Measurements from ENCODE around the gene RNF225. TPM values are rescaled to one million over a fixed set of nuclear protein-coding genes. Genes with fewer than 3 reads are reported as not detected.
A peak's percentile ranks its signal among the peaks of the same experiment; 100 is the strongest.

Gene RNF225
- total and polyA plus RNA-seq, 2 of the 13 experiments (the other 11 are each of a cell fraction or from before 2014, with no cell fraction given), result not detected

- TF ChIP-seq ZNF34 (CRISPR knock-in tag; IDR thresholded peaks at IDR 0.05; ENCODE audit: borderline replicate concordance) (0 out of 2 replicates have a peak, but pooled peaks have one; percentile 91), MXD3 (CRISPR knock-in tag; IDR thresholded peaks at IDR 0.05) (peak; percentile 92), ZNF775 (CRISPR knock-in tag; IDR thresholded peaks at IDR 0.05; ENCODE audit: borderline replicate concordance) (no peak), FLYWCH1 (CRISPR knock-in tag; IDR thresholded peaks at IDR 0.05) (no peak), ZNF740 (CRISPR knock-in tag; IDR thresholded peaks at IDR 0.05) (0 out of 2 replicates have a peak, but pooled peaks have one; percentile 52), ZFP36L1 (CRISPR knock-in tag; IDR thresholded peaks at IDR 0.05) (no peak), MYPOP (CRISPR knock-in tag; IDR thresholded peaks at IDR 0.05) (peak; percentile 81), ZNF263 (CRISPR knock-in tag; IDR thresholded peaks at IDR 0.05) (peak; percentile 20; the same call in 1 of the 2 replicates), GABPA (IDR thresholded peaks at IDR 0.05; ENCODE audit: low read depth, low read length) (peak; percentile 98), GABPA (CRISPR knock-in tag; IDR thresholded peaks at IDR 0.05; ENCODE audit: low read depth) (peak; percentile 92), SNAPC5 (CRISPR knock-in tag; IDR thresholded peaks at IDR 0.05; ENCODE audit: borderline replicate concordance) (no peak), NR2F6 (IDR thresholded peaks at IDR 0.05) (no peak), NR2F6 (CRISPR knock-in tag; IDR thresholded peaks at IDR 0.05) (peak; percentile 52; the same call in 1 of the 2 replicates), ASH2L (IDR thresholded peaks at IDR 0.05; ENCODE audit: insufficient read length, low read depth, low read length) (peak; percentile 95), ATF7 (IDR thresholded peaks at IDR 0.05) (no peak), ATF7 (CRISPR knock-in tag; IDR thresholded peaks at IDR 0.05) (peak; percentile 37; the same call in 1 of the 2 replicates), ZNF891 (CRISPR knock-in tag; IDR thresholded peaks at IDR 0.05) (peak; percentile 93), TBL1XR1 (IDR thresholded peaks at IDR 0.05; ENCODE audit: borderline replicate concordance, low read length, partially characterized antibody) (peak; percentile 34), RELA (CRISPR knock-in tag; IDR thresholded peaks at IDR 0.05) (0 out of 2 replicates have a peak, but pooled peaks have one; percentile 61), ZNF430 (CRISPR knock-in tag; IDR thresholded peaks at IDR 0.05) (peak; percentile 71; the same call in 1 of the 2 replicates), NFE2L1 (CRISPR knock-in tag; IDR thresholded peaks at IDR 0.05; ENCODE audit: borderline replicate concordance) (no peak), SAP130 (CRISPR knock-in tag; IDR thresholded peaks at IDR 0.05; ENCODE audit: low read depth) (peak; percentile 91), ZBTB49 (CRISPR knock-in tag; IDR thresholded peaks at IDR 0.05; ENCODE audit: borderline replicate concordance) (peak; percentile 91; the same call in 1 of the 2 replicates), ZNF337 (CRISPR knock-in tag; IDR thresholded peaks at IDR 0.05; ENCODE audit: borderline replicate concordance, low read depth) (0 out of 2 replicates have a peak, but pooled peaks have one; percentile 79), ISX (CRISPR knock-in tag; conservative IDR thresholded peaks at IDR 0.05) (no peak), TOE1 (CRISPR knock-in tag; IDR thresholded peaks at IDR 0.05) (peak; percentile 54; the same call in 1 of the 2 replicates), BORCS8-MEF2B (CRISPR knock-in tag; IDR thresholded peaks at IDR 0.05) (no peak)
Observed at GRCh38 chr19:58380662-58381459, 14.6 kb upstream of the RNF225 start, which contains the start of gene ZNF837 (continued).
